Mucosa of descending colon (tissue), 3 donors: ENCODE results near the gene TMOD1. TPM values are rescaled to one million over a fixed set of nuclear protein-coding genes. Genes with fewer than 3 reads are reported as not detected.

ENCODE experiments used
- ATAC-seq: fragments of 200-7000 bp; cut with Tn5 transposase; one replicate; pipeline ENCODE4 v1.9.1; 2020; ENCODE audit warnings: mild to moderate bottlenecking, moderate library complexity
- DNase-seq, 3 donors: peaks; one replicate each; pipeline ENCODE4 v3.0.0-alpha.2; 2020
- H3K36me3 ChIP-seq: fragments of 200-600 bp; one replicate; pipeline ENCODE4 v1.8.0; 2021; ENCODE audit warnings: low read depth, mild to moderate bottlenecking
- H3K4me1 ChIP-seq: fragments of 200-600 bp; one replicate; pipeline ENCODE4 v1.8.0; 2021; ENCODE audit warnings: low read depth, mild to moderate bottlenecking
- H3K4me3 ChIP-seq: fragments of 200-600 bp; one replicate; pipeline ENCODE4 v1.8.0; 2021; ENCODE audit warnings: mild to moderate bottlenecking
- H3K9me3 ChIP-seq: fragments of 200-600 bp; one replicate; pipeline ENCODE4 v1.8.0; 2021; ENCODE audit warnings: mild to moderate bottlenecking
- CTCF ChIP-seq: fragments of 200-600 bp; IDR thresholded peaks from one replicate; pipeline ENCODE4 v1.8.0; 2022; ENCODE audit warnings: antibody characterized with exemption, mild to moderate bottlenecking
- intact Hi-C, 2 donors: fragments of 100-400 bp; cut with DNase I in 1 of 2; cut with micrococcal nuclease in 1 of 2; formaldehyde crosslinking; loops; one replicate each; pipeline versions ENCODE4 v1.11.0 to v1.11.1; 2022; cut with DNase I, micrococcal nuclease
- total RNA-seq, 3 donors: library from RNA; stranded (reverse); fragmentation: NEBNext Ultra II Directional in 2 of 3; extraction: Animal tissue kit (Norgen Biotek cat#: 25700) in 2 of 3; gene quantifications; one replicate each; pipeline versions ENCODE4 v1.2.1 to v1.2.4, GENCODE V29; 2021 to 2023
- donor health status: DM: no; HTN: no; CAD: no; lungs with moderate emphysema.
- donor health status: DM: no; HTN: no; CAD: no.
- donor health status: DM: no; HTN: yes; CAD: no.

Gene TMOD1
- total RNA-seq, 3 donors from 2014 or later: 2.6 to 36.0 (median 3.9) TPM

GRCh38 chr9:97560851-97561250 is 59.4 kb downstream of the TMOD1 start:
- DNase-seq (no peak), ATAC-seq (no peak)
- Histone ChIP-seq H3K36me3 (no peaks in the 10 kb centered on the region), H3K9me3 (no peaks in the 10 kb centered on the region), H3K4me3 (no peak overlapping the region), H3K4me1 (no peaks in the 10 kb centered on the region)
- TF ChIP-seq CTCF: no peak
- intact Hi-C loops: no loop called here

GRCh38 chr9:97561501-97561900 is 60.0 kb downstream of the TMOD1 start:
- H3K36me3 ChIP-seq: no peaks in the 10 kb centered on the region
- intact Hi-C loops: no loop called here
- H3K4me3 ChIP-seq: no peak overlapping the region
- no peak for DNase-seq
- no peak for TF ChIP-seq CTCF
- H3K9me3 ChIP-seq: no peaks in the 10 kb centered on the region
- ATAC-seq: no peak
- no peaks in the 10 kb centered on the region for H3K4me1 ChIP-seq

GRCh38 chr9:97562542-97562941 is 61.1 kb downstream of the TMOD1 start:
- no peak for TF ChIP-seq CTCF
- ATAC-seq: no peak

GRCh38 chr9:97563458-97564135 is 62.1 kb downstream of the TMOD1 start:
- no peaks in the 10 kb centered on the region for H3K36me3 ChIP-seq
- no peaks in the 10 kb centered on the region for H3K9me3 ChIP-seq
- ATAC-seq (no peak), DNase-seq (no peak)
- intact Hi-C loops: no loop called here
- H3K4me3 ChIP-seq: no peak overlapping the region
- no peaks in the 10 kb centered on the region for H3K4me1 ChIP-seq
- TF ChIP-seq CTCF: no peak

More at GRCh38 chr9:97562542-97562941, 61.1 kb downstream of the TMOD1 start:
- intact Hi-C loops: no loop called here
- no peak for DNase-seq
- Histone ChIP-seq H3K36me3 (no peaks in the 10 kb centered on the region), H3K9me3 (no peaks in the 10 kb centered on the region), H3K4me1 (no peaks in the 10 kb centered on the region), H3K4me3 (no peak overlapping the region)

- no peak overlapping the region for H3K4me3 ChIP-seq
- intact Hi-C loops: no loop called here
- no peaks in the 10 kb centered on the region for H3K36me3 ChIP-seq
- TF ChIP-seq CTCF: no peak
- no peaks in the 10 kb centered on the region for H3K4me1 ChIP-seq
- ATAC-seq: peak; percentile 73
- H3K9me3 ChIP-seq: no peaks in the 10 kb centered on the region
- peak in 1 of 3 donors; percentile 44 for DNase-seq
Measured at GRCh38 chr9:97564291-97565175, 63.1 kb downstream of the TMOD1 start.
